Panc1 (cell line): ENCODE data around the gene GRAMD1B. TPM values are rescaled to one million over a fixed set of nuclear protein-coding genes. Genes with fewer than 3 reads are reported as not detected.

Experiments used
- ATAC-seq: fragments of 200-7000 bp; cut with Tn5 transposase; 2 replicates; pipeline ENCODE4 v1.9.1; 2020; ENCODE audit warnings: mild to moderate bottlenecking, moderate library complexity
- BruUV-seq: library from RNA; stranded (reverse); fragments of 400-500 nt; replicated peaks from 2 replicates; lab custom pipeline; 2021; lab: Mats Ljungman, UMichigan
- CTCF ChIA-PET: fragments of 300-600 bp; sonication (Branson Sonifier 250); formaldehyde crosslinking; loops from one replicate; lab custom pipeline; 2022; ENCODE audit warnings: antibody characterized with exemption; lab: Charles Lee
- POLR2A ChIA-PET: fragments of 300-600 bp; sonication (Branson Sonifier 250); formaldehyde crosslinking; loops from one replicate; lab custom pipeline; 2022; ENCODE audit warnings: antibody characterized with exemption; lab: Charles Lee
- DNase-seq: peaks from one replicate; pipeline ENCODE4 v3.0.0-alpha.2; 2010; ENCODE audit warnings: low read depth, low spot score
- H3K27ac ChIP-seq: 2 replicates; pipeline ENCODE4 v1.5.1; 2011; ENCODE audit warnings: mild to moderate bottlenecking, low read length, inconsistent platforms
- H3K27me3 ChIP-seq: fragments of 200-500 bp; sonication (Bioruptor generic); 2 replicates; pipeline ENCODE4 v1.6.0; 2014; ENCODE audit warnings: low read length, inconsistent platforms; ENCODE audit not compliant: control insufficient read depth, insufficient read depth
- H3K36me3 ChIP-seq: fragments of 200-500 bp; sonication (Bioruptor generic); 2 replicates; pipeline ENCODE4 v1.5.1; 2014; ENCODE audit warnings: inconsistent platforms, mild to moderate bottlenecking, low read length, moderate library complexity; ENCODE audit not compliant: control insufficient read depth, insufficient read depth
- H3K4me1 ChIP-seq: 2 replicates; pipeline ENCODE4 v1.5.1; 2011; ENCODE audit warnings: inconsistent platforms, mild to moderate bottlenecking, low read length, moderate library complexity; ENCODE audit not compliant: control insufficient read depth, insufficient read depth
- H3K4me3 ChIP-seq, 2 experiments: 2 replicates each; pipeline ENCODE4 v1.5.1; 2011 to 2012; ENCODE audit warnings: low read depth in 2 of 2, low read length in 2 of 2, mild to moderate bottlenecking in 2 of 2, inconsistent platforms in 1 of 2, moderate library complexity in 1 of 2
- H3K9me3 ChIP-seq: fragments of 200-500 bp; sonication (Bioruptor generic); 2 replicates; pipeline ENCODE4 v1.5.1; 2014; ENCODE audit warnings: low read depth, mild to moderate bottlenecking, inconsistent platforms, low read length, moderate library complexity; ENCODE audit not compliant: control insufficient read depth, insufficient read depth
- POLR2AphosphoS5 ChIP-seq: IDR thresholded peaks from 2 replicates; pipeline ENCODE4 v1.6.1; 2012; ENCODE audit warnings: mild to moderate bottlenecking, low read depth, low read length, moderate library complexity
- SIN3A ChIP-seq: IDR thresholded peaks from 2 replicates; pipeline ENCODE4 v1.6.1; 2012; ENCODE audit warnings: low read depth, mild to moderate bottlenecking, low read length, moderate library complexity, borderline replicate concordance; ENCODE audit not compliant: insufficient read depth
- TCF7L2 ChIP-seq: IDR thresholded peaks from 2 replicates; pipeline ENCODE4 v1.6.1; 2011; ENCODE audit warnings: mild to moderate bottlenecking, low read depth, low read length, inconsistent platforms
- in situ Hi-C: cut with HindIII; loops from 2 replicates; pipeline ENCODE4 v1.10.0; 2016; ENCODE audit warnings: low sequenced_read_pairs, low pct_unique_long_range_greater_than_20kb
- intact Hi-C: fragments of 100-400 bp; cut with micrococcal nuclease; formaldehyde crosslinking; loops from one replicate; pipeline ENCODE4 v1.10.0; 2022; ENCODE audit not compliant: unreplicated experiment
- total RNA-seq: library from RNA; stranded (reverse); gene quantifications from one replicate; pipeline ENCODE4 v1.2.1, GENCODE V29; 2021; ENCODE audit not compliant: unreplicated experiment
- TF ChIP-seq, protein P1 (sequence below): fragments of 450-650 bp; IDR thresholded peaks from 2 replicates; pipeline ENCODE4 v1.5.1; 2017; ENCODE audit warnings: mild to moderate bottlenecking
- TF ChIP-seq, protein P2 (sequence below), 2 experiments: IDR thresholded peaks; 2 replicates each; pipeline ENCODE4 v1.6.1; 2011 to 2012; ENCODE audit warnings: low read depth in 2 of 2, control low read depth in 1 of 2, low read length in 1 of 2, mild to moderate bottlenecking in 1 of 2, moderate library complexity in 1 of 2; ENCODE audit not compliant: insufficient read depth in 1 of 2

GRAMD1B gene
- total RNA-seq, 1 experiment from 2014 or later, result 0.46 TPM

DNA sequence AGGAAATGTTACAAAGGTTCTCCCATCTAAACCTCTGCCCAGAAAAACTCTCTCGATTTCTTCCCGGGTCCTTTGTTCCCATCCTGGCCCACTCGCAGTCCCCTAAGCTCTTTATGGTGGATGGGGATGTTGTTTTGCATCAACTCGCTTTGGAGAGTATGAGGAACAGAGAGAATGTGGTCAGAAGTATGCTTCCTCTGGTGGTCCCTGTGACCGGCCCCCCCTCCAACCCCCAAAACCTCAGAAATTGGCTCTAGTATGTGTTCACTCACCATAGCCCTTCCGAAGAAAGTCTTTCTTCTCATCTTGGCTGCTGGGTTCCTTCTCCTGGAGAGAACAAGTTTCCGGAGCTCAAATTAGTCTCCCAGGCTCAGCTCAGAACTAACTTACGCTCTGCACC lies 54.4 kb downstream of the GRAMD1B start:
- no peak overlapping the region for H3K4me3 ChIP-seq
- no TSS peak for BruUV-seq
- TF ChIP-seq SIN3A (no peak), TCF7L2 (no peak), POLR2AphosphoS5 (no peak)
- TF ChIP-seq, protein P1, sequence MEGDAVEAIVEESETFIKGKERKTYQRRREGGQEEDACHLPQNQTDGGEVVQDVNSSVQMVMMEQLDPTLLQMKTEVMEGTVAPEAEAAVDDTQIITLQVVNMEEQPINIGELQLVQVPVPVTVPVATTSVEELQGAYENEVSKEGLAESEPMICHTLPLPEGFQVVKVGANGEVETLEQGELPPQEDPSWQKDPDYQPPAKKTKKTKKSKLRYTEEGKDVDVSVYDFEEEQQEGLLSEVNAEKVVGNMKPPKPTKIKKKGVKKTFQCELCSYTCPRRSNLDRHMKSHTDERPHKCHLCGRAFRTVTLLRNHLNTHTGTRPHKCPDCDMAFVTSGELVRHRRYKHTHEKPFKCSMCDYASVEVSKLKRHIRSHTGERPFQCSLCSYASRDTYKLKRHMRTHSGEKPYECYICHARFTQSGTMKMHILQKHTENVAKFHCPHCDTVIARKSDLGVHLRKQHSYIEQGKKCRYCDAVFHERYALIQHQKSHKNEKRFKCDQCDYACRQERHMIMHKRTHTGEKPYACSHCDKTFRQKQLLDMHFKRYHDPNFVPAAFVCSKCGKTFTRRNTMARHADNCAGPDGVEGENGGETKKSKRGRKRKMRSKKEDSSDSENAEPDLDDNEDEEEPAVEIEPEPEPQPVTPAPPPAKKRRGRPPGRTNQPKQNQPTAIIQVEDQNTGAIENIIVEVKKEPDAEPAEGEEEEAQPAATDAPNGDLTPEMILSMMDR, result no peak
- TF ChIP-seq, protein P2, sequence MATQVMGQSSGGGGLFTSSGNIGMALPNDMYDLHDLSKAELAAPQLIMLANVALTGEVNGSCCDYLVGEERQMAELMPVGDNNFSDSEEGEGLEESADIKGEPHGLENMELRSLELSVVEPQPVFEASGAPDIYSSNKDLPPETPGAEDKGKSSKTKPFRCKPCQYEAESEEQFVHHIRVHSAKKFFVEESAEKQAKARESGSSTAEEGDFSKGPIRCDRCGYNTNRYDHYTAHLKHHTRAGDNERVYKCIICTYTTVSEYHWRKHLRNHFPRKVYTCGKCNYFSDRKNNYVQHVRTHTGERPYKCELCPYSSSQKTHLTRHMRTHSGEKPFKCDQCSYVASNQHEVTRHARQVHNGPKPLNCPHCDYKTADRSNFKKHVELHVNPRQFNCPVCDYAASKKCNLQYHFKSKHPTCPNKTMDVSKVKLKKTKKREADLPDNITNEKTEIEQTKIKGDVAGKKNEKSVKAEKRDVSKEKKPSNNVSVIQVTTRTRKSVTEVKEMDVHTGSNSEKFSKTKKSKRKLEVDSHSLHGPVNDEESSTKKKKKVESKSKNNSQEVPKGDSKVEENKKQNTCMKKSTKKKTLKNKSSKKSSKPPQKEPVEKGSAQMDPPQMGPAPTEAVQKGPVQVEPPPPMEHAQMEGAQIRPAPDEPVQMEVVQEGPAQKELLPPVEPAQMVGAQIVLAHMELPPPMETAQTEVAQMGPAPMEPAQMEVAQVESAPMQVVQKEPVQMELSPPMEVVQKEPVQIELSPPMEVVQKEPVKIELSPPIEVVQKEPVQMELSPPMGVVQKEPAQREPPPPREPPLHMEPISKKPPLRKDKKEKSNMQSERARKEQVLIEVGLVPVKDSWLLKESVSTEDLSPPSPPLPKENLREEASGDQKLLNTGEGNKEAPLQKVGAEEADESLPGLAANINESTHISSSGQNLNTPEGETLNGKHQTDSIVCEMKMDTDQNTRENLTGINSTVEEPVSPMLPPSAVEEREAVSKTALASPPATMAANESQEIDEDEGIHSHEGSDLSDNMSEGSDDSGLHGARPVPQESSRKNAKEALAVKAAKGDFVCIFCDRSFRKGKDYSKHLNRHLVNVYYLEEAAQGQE (IDR thresholded peaks at IDR 0.05; ENCODE audit: insufficient read depth in 1 of 2, low read depth in 2 of 2, low read length in 1 of 2), result no peak
- no peaks in the 10 kb centered on the region for H3K36me3 ChIP-seq
- H3K9me3 ChIP-seq, result no peaks in the 10 kb centered on the region
- no peak overlapping the region for H3K27ac ChIP-seq
- POLR2A ChIA-PET, result no interaction called here
- intact Hi-C loops, result no loop called here
- no peaks in the 10 kb centered on the region for H3K4me1 ChIP-seq
- ATAC-seq (no peak), DNase-seq (no peak)
- in situ Hi-C loops, result no loop called here
- peaks cover 21% of the 10 kb centered on the region for H3K27me3 ChIP-seq
- CTCF ChIA-PET, result interaction anchor here (0.5 kb wide), 1 partner anchor 78 kb away, joined by 3 read pairs; no protein-coding TSS in a partner anchor

DNA sequence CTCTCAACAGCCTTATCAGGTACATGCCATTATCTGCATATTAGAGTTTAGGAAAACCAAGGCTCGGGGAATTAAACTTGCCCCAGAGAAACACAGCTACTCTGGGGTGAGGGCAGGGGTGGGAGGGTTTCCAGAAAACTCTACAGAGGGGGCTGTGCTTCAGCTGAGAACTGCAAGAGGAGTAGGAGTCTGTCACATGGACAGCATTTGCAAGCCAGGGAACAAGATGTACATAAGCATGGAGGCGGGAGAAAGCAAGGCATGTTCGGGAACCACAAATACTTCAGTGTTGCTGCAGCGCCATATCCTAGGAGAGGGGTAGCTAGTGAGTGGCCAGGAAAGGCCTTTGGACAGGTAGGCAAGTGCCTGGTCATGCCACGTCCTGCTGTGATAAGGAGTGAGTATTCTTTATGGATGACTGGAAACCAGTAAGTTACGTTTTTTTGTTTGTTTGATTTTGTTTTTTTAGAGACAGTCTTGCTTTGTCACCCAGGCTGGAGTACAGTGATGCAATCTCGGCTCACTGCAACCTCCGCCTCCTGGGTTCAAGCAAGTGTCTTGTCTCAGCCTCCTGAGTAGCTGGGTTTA lies 57.2 kb downstream of the GRAMD1B start:
- in situ Hi-C loops, result no loop called here

More for the DNA sequence above, 57.2 kb downstream of the GRAMD1B start:
- ATAC-seq (no peak), DNase-seq (no peak)
- ChIA-PET POLR2A (no interaction called here), CTCF (no interaction called here)
- Histone ChIP-seq H3K36me3 (no peaks in the 10 kb centered on the region), H3K4me1 (no peaks in the 10 kb centered on the region), H3K4me3 (no peak overlapping the region), H3K27me3 (peaks cover 17% of the 10 kb centered on the region), H3K9me3 (no peaks in the 10 kb centered on the region), H3K27ac (no peak overlapping the region)
- no TSS peak for BruUV-seq
- no peak for TF ChIP-seq SIN3A
- TF ChIP-seq, protein P1, result no peak
- no peak for TF ChIP-seq TCF7L2
- TF ChIP-seq, protein P2 (IDR thresholded peaks at IDR 0.05; ENCODE audit: insufficient read depth in 1 of 2, low read depth in 2 of 2, low read length in 1 of 2), result no peak
- TF ChIP-seq POLR2AphosphoS5, result no peak
- intact Hi-C loops, result no loop called here
